ENCODE measurements around the gene SGTB.
A peak's percentile ranks its signal among the peaks of the same experiment; 100 is the strongest.
"Not testable (repeated sequence)": the region's sequence is repeated elsewhere in the genome, so short reads cannot be mapped to it uniquely, and the experiment has no call there.

SGTB gene

DNA sequence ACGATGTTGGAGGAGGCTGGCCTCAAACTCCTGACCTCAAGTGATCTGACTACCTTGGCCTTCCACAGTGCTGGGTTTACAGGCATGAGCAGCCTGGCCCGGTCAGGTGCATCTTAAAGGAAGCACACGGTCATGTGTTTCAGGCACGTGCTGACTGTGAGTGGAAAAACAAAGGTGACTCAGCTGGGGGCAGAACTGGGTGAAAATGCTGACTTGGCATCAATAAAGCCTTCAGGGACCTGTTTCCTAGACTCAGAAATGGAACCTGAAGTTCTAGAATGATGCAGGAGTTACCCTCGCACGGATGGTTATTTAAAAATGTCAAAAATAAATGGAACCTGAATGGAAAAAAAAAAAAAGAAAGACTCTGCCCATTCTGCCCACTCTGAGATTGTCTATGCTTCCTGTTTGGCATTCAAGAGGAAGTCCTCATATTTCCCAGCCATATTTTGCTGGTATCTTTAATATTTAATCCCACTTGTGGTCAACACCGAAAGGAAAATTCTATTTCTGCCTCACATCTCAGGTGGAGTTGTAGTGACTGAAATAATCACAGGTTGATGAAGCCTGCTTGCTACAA, 12.4 kb upstream of the SGTB start:
- H3K9me3 ChIP-seq (ENCODE audit: control insufficient read depth, insufficient read depth, low read length); H3K36me3 ChIP-seq (ENCODE audit: control insufficient read depth, insufficient read depth, low read length); H3K4me1 ChIP-seq (ENCODE audit: control insufficient read depth, insufficient read depth, low read length); H3K9ac ChIP-seq (ENCODE audit: low read depth, low read length); H3K27me3 ChIP-seq (ENCODE audit: control insufficient read depth, insufficient read depth, low read length); H3K4me3 ChIP-seq (ENCODE audit: low read depth, low read length); H3K27ac ChIP-seq (ENCODE audit: low read depth, low read length): not testable (repeated sequence)

GRCh38 chr5:65732046-65732445, 10.1 kb upstream of the SGTB start:
- H3K4me3 ChIP-seq (ENCODE audit: low read depth, low read length); H3K9me3 ChIP-seq (ENCODE audit: control insufficient read depth, insufficient read depth, low read length); H3K36me3 ChIP-seq (ENCODE audit: control insufficient read depth, insufficient read depth, low read length); H3K27ac ChIP-seq (ENCODE audit: low read depth, low read length); H3K27me3 ChIP-seq (ENCODE audit: control insufficient read depth, insufficient read depth, low read length); H3K4me1 ChIP-seq (ENCODE audit: control insufficient read depth, insufficient read depth, low read length); H3K9ac ChIP-seq (ENCODE audit: low read depth, low read length): not testable (repeated sequence)

DNA sequence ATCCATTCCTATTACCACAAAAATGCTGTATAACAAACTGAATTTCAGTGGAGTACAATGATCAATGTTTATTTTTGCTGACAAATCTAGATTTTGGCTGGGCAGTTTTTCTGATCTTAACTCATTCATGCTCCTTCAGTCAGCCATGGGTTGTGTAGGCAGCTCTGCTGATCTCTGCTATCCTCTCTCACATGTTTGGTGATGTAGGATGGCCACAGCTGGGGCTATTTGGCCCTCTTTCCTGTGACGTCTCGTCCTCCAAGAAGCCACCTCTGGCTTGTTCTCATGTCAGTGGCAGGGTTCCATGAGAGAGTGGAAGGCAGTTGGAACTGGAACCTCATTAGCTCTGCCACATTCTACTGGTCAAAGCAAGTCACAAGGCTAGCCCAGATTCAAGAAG, 9.0 kb upstream of the SGTB start:
- Histone ChIP-seq H3K9ac (ENCODE audit: low read depth, low read length) (no peak overlapping the region), H3K4me1 (ENCODE audit: control insufficient read depth, insufficient read depth, low read length) (peaks cover 7% of the 10 kb centered on the region; the same call in 1 of the 2 replicates)

GRCh38 chr5:65728218-65728617, 6.3 kb upstream of the SGTB start:
- Histone ChIP-seq H3K9me3 (ENCODE audit: control insufficient read depth, insufficient read depth, low read length) (no peaks in the 10 kb centered on the region), H3K4me1 (ENCODE audit: control insufficient read depth, insufficient read depth, low read length) (peaks cover 17% of the 10 kb centered on the region), H3K27me3 (ENCODE audit: control insufficient read depth, insufficient read depth, low read length) (no peaks in the 10 kb centered on the region)

More for the DNA sequence above, 9.0 kb upstream of the SGTB start:
- Histone ChIP-seq H3K4me3 (ENCODE audit: low read depth, low read length) (no peak overlapping the region), H3K27ac (ENCODE audit: low read depth, low read length) (no peak overlapping the region), H3K27me3 (ENCODE audit: control insufficient read depth, insufficient read depth, low read length) (no peaks in the 10 kb centered on the region), H3K9me3 (ENCODE audit: control insufficient read depth, insufficient read depth, low read length) (no peaks in the 10 kb centered on the region), H3K36me3 (ENCODE audit: control insufficient read depth, insufficient read depth, low read length) (no peaks in the 10 kb centered on the region)

DNA sequence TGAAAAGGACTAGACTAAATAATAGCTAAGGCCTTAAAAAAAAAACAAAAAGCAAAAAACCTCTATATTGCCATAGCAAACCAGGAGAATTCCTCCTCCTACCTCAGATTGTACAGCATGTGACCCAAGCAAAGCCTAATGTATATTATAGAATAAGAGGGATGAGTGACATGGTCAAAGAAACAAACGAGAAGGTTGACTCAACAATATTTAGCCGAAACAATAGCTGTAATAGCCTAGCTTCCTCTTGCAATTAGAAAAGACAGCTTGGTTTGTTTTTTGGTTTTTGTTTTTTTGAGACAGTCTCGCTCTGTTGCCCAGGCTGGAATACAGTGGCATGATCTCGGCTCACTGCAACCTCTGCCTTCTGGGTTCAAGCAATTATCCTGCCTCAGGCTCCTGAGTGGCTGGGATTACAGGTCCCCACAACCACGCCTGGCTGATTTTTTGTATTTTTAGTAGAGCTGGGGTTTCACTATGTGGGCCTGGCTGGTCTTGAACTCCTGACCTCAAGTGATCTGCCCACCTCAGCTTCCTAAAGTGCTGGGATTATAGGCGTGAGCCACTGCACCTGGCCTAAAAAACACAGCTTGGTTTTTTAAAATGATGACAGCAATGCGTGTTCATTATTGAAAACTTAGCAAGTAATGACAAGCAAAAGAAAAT, 5.7 kb upstream of the SGTB start:
- no peaks in the 10 kb centered on the region for H3K27me3 ChIP-seq (ENCODE audit: control insufficient read depth, insufficient read depth, low read length)
- H3K36me3 ChIP-seq (ENCODE audit: control insufficient read depth, insufficient read depth, low read length), result 0 out of 2 replicates have a peak, but pooled peaks cover 5% of the 10 kb centered on the region
- H3K9ac ChIP-seq (ENCODE audit: low read depth, low read length), result no peak overlapping the region
- H3K4me3 ChIP-seq (ENCODE audit: low read depth, low read length), result no peak overlapping the region
- H3K9me3 ChIP-seq (ENCODE audit: control insufficient read depth, insufficient read depth, low read length), result no peaks in the 10 kb centered on the region
- H3K4me1 ChIP-seq (ENCODE audit: control insufficient read depth, insufficient read depth, low read length), result peaks cover 20% of the 10 kb centered on the region
- no peak overlapping the region for H3K27ac ChIP-seq (ENCODE audit: low read depth, low read length)

More at GRCh38 chr5:65728218-65728617, 6.3 kb upstream of the SGTB start:
- Histone ChIP-seq H3K9ac (ENCODE audit: low read depth, low read length) (no peak overlapping the region), H3K36me3 (ENCODE audit: control insufficient read depth, insufficient read depth, low read length) (0 out of 2 replicates have a peak, but pooled peaks cover 5% of the 10 kb centered on the region), H3K4me3 (ENCODE audit: low read depth, low read length) (no peak overlapping the region), H3K27ac (ENCODE audit: low read depth, low read length) (no peak overlapping the region)

GRCh38 chr5:65722575-65723403, 880 bp upstream of the SGTB start:
- Histone ChIP-seq H3K27me3 (ENCODE audit: control insufficient read depth, insufficient read depth, low read length) (no peaks in the 10 kb centered on the region), H3K36me3 (ENCODE audit: control insufficient read depth, insufficient read depth, low read length) (peaks cover 14% of the 10 kb centered on the region; the same call in 1 of the 2 replicates), H3K4me1 (ENCODE audit: control insufficient read depth, insufficient read depth, low read length) (peaks cover 20% of the 10 kb centered on the region), H3K4me3 (ENCODE audit: low read depth, low read length) (peak overlapping the region; percentile 86), H3K27ac (ENCODE audit: low read depth, low read length) (peak overlapping the region; percentile 89), H3K9ac (ENCODE audit: low read depth, low read length) (peak overlapping the region; percentile 91), H3K9me3 (ENCODE audit: control insufficient read depth, insufficient read depth, low read length) (no peaks in the 10 kb centered on the region)

- peak overlapping the region; percentile 77 for H3K27ac ChIP-seq (ENCODE audit: low read depth, low read length)
These were observed 724 bp downstream of the SGTB start for GRCh38 chr5:65721050-65721719.

DNA sequence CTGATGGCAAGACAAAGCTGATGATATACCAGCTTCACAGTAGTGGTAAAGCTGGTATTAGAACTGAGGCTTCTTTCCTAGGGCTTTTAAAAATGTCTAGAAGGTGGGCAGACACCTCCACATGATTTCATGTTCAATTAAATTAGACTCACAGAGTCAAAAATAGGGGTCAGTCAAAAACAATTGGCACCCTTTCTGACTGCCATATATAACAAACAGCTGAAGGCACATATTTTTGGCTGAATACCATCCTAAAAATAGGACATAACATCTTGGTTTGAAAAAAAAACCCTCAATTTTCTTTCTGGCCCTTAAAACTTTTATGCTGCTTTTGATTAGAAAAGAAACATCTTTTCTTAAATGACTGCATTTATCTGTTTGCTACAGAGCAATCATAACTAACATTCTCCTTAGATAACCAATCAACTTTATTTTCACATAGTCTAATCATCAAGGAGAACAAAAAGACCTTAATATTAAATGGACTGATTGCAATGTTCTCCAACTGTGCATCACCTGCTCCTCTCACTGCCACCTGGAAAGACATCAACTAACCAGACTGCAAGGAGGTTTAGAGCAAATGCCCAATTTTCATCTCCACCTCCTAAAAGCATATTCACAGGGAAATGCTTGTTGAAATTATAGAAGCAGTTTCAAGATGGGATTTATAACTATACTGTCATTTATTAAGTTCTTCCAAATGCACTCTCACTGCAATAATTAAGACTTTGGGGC, 3.2 kb downstream of the SGTB start:
- Histone ChIP-seq H3K9me3 (ENCODE audit: control insufficient read depth, insufficient read depth, low read length) (no peaks in the 10 kb centered on the region), H3K36me3 (ENCODE audit: control insufficient read depth, insufficient read depth, low read length) (peaks cover 33% of the 10 kb centered on the region), H3K27ac (ENCODE audit: low read depth, low read length) (no peak overlapping the region), H3K4me1 (ENCODE audit: control insufficient read depth, insufficient read depth, low read length) (peaks cover 11% of the 10 kb centered on the region), H3K9ac (ENCODE audit: low read depth, low read length) (no peak overlapping the region), H3K4me3 (ENCODE audit: low read depth, low read length) (no peak overlapping the region), H3K27me3 (ENCODE audit: control insufficient read depth, insufficient read depth, low read length) (no peaks in the 10 kb centered on the region)

More at GRCh38 chr5:65721050-65721719, 724 bp downstream of the SGTB start:
- Histone ChIP-seq H3K9me3 (ENCODE audit: control insufficient read depth, insufficient read depth, low read length) (no peaks in the 10 kb centered on the region), H3K4me3 (ENCODE audit: low read depth, low read length) (peak overlapping the region; percentile 86), H3K9ac (ENCODE audit: low read depth, low read length) (peak overlapping the region; percentile 75), H3K36me3 (ENCODE audit: control insufficient read depth, insufficient read depth, low read length) (peaks cover 28% of the 10 kb centered on the region), H3K4me1 (ENCODE audit: control insufficient read depth, insufficient read depth, low read length) (peaks cover 20% of the 10 kb centered on the region), H3K27me3 (ENCODE audit: control insufficient read depth, insufficient read depth, low read length) (no peaks in the 10 kb centered on the region)

DNA sequence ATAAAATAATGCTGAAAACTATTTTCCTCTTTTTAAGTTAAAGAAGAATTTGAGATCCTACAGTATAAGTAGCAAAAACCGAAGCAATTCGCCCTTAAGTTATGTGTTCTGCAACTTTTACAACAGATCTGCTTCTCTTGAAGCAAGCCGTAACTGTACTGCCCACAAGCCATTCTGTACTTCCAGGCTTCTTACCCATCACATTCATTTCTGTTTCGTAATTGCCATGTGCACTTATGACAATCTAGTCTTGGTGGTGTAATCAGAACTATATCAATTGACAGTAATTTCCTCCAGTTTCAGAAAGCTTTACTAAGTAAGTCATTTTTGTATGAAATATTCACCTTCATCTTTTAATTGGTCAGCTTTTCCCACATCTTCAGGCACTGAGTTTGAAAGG, 13.8 kb downstream of the SGTB start:
- Histone ChIP-seq H3K4me3 (ENCODE audit: low read depth, low read length) (no peak overlapping the region), H3K9me3 (ENCODE audit: control insufficient read depth, insufficient read depth, low read length) (no peaks in the 10 kb centered on the region), H3K36me3 (ENCODE audit: control insufficient read depth, insufficient read depth, low read length) (peaks cover 47% of the 10 kb centered on the region), H3K9ac (ENCODE audit: low read depth, low read length) (no peak overlapping the region), H3K27me3 (ENCODE audit: control insufficient read depth, insufficient read depth, low read length) (no peaks in the 10 kb centered on the region), H3K27ac (ENCODE audit: low read depth, low read length) (no peak overlapping the region), H3K4me1 (ENCODE audit: control insufficient read depth, insufficient read depth, low read length) (no peaks in the 10 kb centered on the region)

- no peaks in the 10 kb centered on the region for H3K27me3 ChIP-seq (ENCODE audit: control insufficient read depth, insufficient read depth, low read length)
- H3K4me1 ChIP-seq (ENCODE audit: control insufficient read depth, insufficient read depth, low read length), result no peaks in the 10 kb centered on the region
- H3K36me3 ChIP-seq (ENCODE audit: control insufficient read depth, insufficient read depth, low read length), result peaks cover 49% of the 10 kb centered on the region
- no peak overlapping the region for H3K4me3 ChIP-seq (ENCODE audit: low read depth, low read length)
- H3K27ac ChIP-seq (ENCODE audit: low read depth, low read length), result no peak overlapping the region
- H3K9me3 ChIP-seq (ENCODE audit: control insufficient read depth, insufficient read depth, low read length), result no peaks in the 10 kb centered on the region
- H3K9ac ChIP-seq (ENCODE audit: low read depth, low read length), result no peak overlapping the region
These were observed 14.2 kb downstream of the SGTB start for GRCh38 chr5:65707663-65708062.
